Neutrophil (primary cell): ENCODE results near the gene PCDHA8.
"Not testable (repeated sequence)": the region's sequence is repeated elsewhere in the genome, so short reads cannot be mapped to it uniquely, and the experiment has no call there.

Experiments used
- H3K27ac ChIP-seq: fragments of 200-600 bp; sonication (generic); 2 replicates; pipeline ENCODE4 v1.5.1; 2016; ENCODE audit warnings: mild to moderate bottlenecking, moderate library complexity
- H3K27me3 ChIP-seq: fragments of 200-600 bp; sonication (generic); 2 replicates; pipeline ENCODE4 v1.6.0; 2016; ENCODE audit warnings: mild to moderate bottlenecking
- H3K36me3 ChIP-seq: fragments of 200-600 bp; sonication (generic); 2 replicates; pipeline ENCODE4 v1.5.1; 2017
- H3K4me1 ChIP-seq, 2 experiments: fragments of 200-600 bp in 1 of 2; sonication (generic) in 1 of 2; 1 replicate in 1 of 2; 2 replicates in 1 of 2; pipeline versions ENCODE4 v1.5.1 to v1.6.1; 2013 to 2016; ENCODE audit warnings: low read depth in 1 of 2, low read length in 1 of 2, mild to moderate bottlenecking in 1 of 2, moderate library complexity in 1 of 2; ENCODE audit not compliant: control insufficient read depth in 1 of 2, insufficient read depth in 1 of 2
- H3K4me3 ChIP-seq, 2 experiments: fragments of 200-600 bp in 1 of 2; sonication (generic) in 1 of 2; 1 replicate in 1 of 2; 2 replicates in 1 of 2; pipeline ENCODE4 v1.5.1; 2013 to 2016; ENCODE audit warnings: low read depth in 1 of 2, low read length in 1 of 2, mild to moderate bottlenecking in 1 of 2, moderate library complexity in 1 of 2
- H3K9me3 ChIP-seq: fragments of 200-600 bp; sonication (generic); 2 replicates; pipeline ENCODE4 v1.5.1; 2016
- CTCF ChIP-seq: fragments of 200-600 bp; sonication (generic); IDR thresholded peaks from 2 replicates; pipeline ENCODE4 v1.5.1; 2016; ENCODE audit warnings: antibody characterized with exemption

The PCDHA8 gene

DNA sequence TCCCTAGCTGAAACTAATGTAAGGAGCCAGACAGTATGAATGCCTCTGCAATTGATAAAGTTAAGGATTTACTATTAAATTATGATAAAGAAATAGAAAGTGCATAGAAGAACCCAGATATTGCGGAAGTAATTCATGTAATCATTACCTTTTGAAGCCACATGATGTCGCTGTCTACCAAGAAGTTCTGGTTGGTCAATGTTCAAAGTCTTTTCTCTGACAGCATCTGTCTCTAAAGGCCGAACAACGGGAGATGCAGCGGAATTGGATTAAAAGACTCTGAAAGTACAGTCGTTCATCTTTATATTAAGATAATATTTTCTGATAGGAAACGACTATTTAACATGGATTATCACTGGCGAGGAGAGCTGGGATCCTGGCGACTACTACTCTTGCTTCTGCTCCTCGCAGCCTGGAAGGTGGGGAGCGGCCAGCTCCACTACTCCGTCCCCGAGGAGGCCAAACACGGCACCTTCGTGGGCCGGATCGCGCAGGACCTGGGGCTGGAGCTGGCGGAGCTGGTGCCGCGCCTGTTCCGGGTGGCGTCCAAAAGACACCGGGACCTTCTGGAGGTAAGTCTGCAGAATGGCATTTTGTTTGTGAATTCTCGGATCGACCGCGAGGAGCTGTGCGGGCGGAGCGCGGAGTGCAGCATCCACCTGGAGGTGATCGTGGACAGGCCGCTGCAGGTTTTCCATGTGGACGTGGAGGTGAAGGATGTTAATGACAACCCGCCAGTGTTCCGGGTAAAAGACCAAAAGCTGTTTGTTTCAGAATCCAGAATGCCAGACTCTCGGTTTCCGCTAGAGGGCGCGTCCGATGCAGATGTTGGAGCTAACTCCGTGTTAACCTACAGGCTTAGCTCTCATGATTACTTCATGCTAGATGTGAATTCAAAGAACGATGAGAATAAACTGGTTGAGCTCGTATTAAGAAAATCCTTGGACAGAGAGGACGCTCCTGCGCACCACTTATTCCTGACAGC is at the start of gene PCDHA8:
Gene PCDHA8, plus strand, starts transcription at position 210 of the 985 bp plus-strand sequence. Its CDS starts 135 bp downstream, at position 345.
- Histone ChIP-seq H3K4me1 (no peaks in the 10 kb centered on the region), H3K9me3 (peaks cover 10% of the 10 kb centered on the region), H3K27ac (no peak within 1 kb of the TSS), H3K4me3 (no peak within 1 kb of the TSS), H3K36me3 (no peaks in the 10 kb centered on the region), H3K27me3 (peaks cover 17% of the 10 kb centered on the region)
- no peak for TF ChIP-seq CTCF

- Histone ChIP-seq H3K27ac (no peak within 1 kb of the TSS), H3K9me3 (peaks cover 61% of the 10 kb centered on the region), H3K4me1 (peaks cover 0 to 7% of the 10 kb centered on the region in 2 experiments), H3K27me3 (peaks cover 26% of the 10 kb centered on the region), H3K4me3 (no peak within 1 kb of the TSS), H3K36me3 (no peaks in the 10 kb centered on the region)
- TF ChIP-seq CTCF = no peak
Measured at GRCh38 chr5:140794595-140795258, 46.3 kb upstream of the PCDHA8 start, which contains the start of gene PCDHA2. TSS of gene PCDHA2 (plus strand) at chr5:140794852.

- Histone ChIP-seq H3K9me3 (peaks cover 58% of the 10 kb centered on the region), H3K27ac (no peak overlapping the region), H3K4me1 (peaks cover 0 to 7% of the 10 kb centered on the region in 2 experiments), H3K27me3 (peaks cover 26% of the 10 kb centered on the region), H3K4me3 (no peak overlapping the region), H3K36me3 (no peaks in the 10 kb centered on the region)
- no peak for TF ChIP-seq CTCF
Measured at GRCh38 chr5:140795259-140795641, 45.7 kb upstream of the PCDHA8 start.

- H3K27ac ChIP-seq, H3K4me3 ChIP-seq, H3K4me1 ChIP-seq, H3K36me3 ChIP-seq: not testable (repeated sequence)
- peaks cover 35% of the 10 kb centered on the region for H3K27me3 ChIP-seq
- H3K9me3 ChIP-seq = peaks cover 53% of the 10 kb centered on the region
Measured at GRCh38 chr5:140796072-140796717, 44.8 kb upstream of the PCDHA8 start.

DNA sequence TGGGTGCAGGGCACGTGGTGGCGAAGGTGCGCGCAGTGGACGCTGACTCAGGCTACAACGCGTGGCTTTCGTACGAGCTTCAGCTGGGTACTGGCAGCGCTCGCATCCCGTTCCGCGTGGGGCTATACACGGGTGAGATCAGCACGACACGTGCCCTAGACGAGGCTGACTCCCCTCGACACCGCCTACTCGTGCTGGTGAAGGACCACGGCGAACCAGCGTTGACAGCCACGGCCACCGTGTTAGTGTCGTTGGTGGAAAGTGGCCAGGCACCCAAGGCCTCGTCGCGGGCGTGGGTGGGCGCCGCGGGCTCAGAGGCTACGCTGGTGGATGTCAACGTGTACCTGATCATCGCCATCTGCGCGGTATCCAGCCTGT is 44.3 kb upstream of the PCDHA8 start:
- H3K9me3 ChIP-seq = peaks cover 53% of the 10 kb centered on the region
- peaks cover 40% of the 10 kb centered on the region for H3K27me3 ChIP-seq
- no peaks in the 10 kb centered on the region for H3K36me3 ChIP-seq
- no peak overlapping the region for H3K4me3 ChIP-seq
- no peak for TF ChIP-seq CTCF
- no peak overlapping the region for H3K27ac ChIP-seq
- no peaks in the 10 kb centered on the region for H3K4me1 ChIP-seq
